UCSD-AML1 (cell line): ENCODE measurements around the gene PHLDB3.
"Not testable (repeated sequence)": the region's sequence is repeated elsewhere in the genome, so short reads cannot be mapped to it uniquely, and the experiment has no call there.

Experiments used
- DNase-seq: peaks from one replicate; lab custom pipeline; 2025; ENCODE audit not compliant: unreplicated experiment; lab: John Stamatoyannopoulos, UW

The PHLDB3 gene

GRCh38 chr19:43446746-43447489 lies 57.6 kb downstream of the PHLDB3 start:
- peak; percentile 76 for DNase-seq

- no peak for DNase-seq
Observed at GRCh38 chr19:43445426-43445825, 59.1 kb downstream of the PHLDB3 start.

- DNase-seq, result peak; percentile 46
Observed at GRCh38 chr19:43444531-43445287, 59.8 kb downstream of the PHLDB3 start.

- DNase-seq, result not testable (repeated sequence)
Observed at GRCh38 chr19:43444091-43444490, 60.5 kb downstream of the PHLDB3 start.

GRCh38 chr19:43441716-43442115 lies 62.8 kb downstream of the PHLDB3 start:
- no peak for DNase-seq

GRCh38 chr19:43439709-43440063 lies 64.9 kb downstream of the PHLDB3 start:
- DNase-seq, result no peak

GRCh38 chr19:43439032-43439708 lies 65.4 kb downstream of the PHLDB3 start:
- no peak for DNase-seq

- DNase-seq, result no peak
Observed at GRCh38 chr19:43438291-43439031, 66.1 kb downstream of the PHLDB3 start.

- DNase-seq, result no peak
Observed at GRCh38 chr19:43437712-43438111, 66.8 kb downstream of the PHLDB3 start.

- DNase-seq, result not testable (repeated sequence)
Observed at GRCh38 chr19:43437284-43437683, 67.3 kb downstream of the PHLDB3 start.

- DNase-seq, result no peak
Observed at GRCh38 chr19:43435775-43436174, 68.8 kb downstream of the PHLDB3 start.

GRCh38 chr19:43433689-43434088 lies 70.9 kb downstream of the PHLDB3 start:
- DNase-seq, result no peak

- DNase-seq, result no peak
Observed at GRCh38 chr19:43433358-43433673, 71.2 kb downstream of the PHLDB3 start.

GRCh38 chr19:43430976-43431375 lies 73.6 kb downstream of the PHLDB3 start:
- no peak for DNase-seq

- DNase-seq, result no peak
Observed at GRCh38 chr19:43430142-43430710, 74.3 kb downstream of the PHLDB3 start.

- DNase-seq, result no peak
Observed at GRCh38 chr19:43429395-43429794, 75.2 kb downstream of the PHLDB3 start.

GRCh38 chr19:43425567-43426392 lies 78.8 kb downstream of the PHLDB3 start:
- DNase-seq, result no peak
